Endothelial cell of umbilical vein (primary cell): ENCODE results near the gene LHX3. TPM values are rescaled to one million over a fixed set of nuclear protein-coding genes. Genes with fewer than 3 reads are reported as not detected.

ENCODE experiments used
- BruUV-seq: library from RNA; stranded (reverse); fragments of 400-500 nt; replicated peaks from 2 replicates; lab custom pipeline; 2021; lab: Mats Ljungman, UMichigan
- CTCF ChIA-PET: fragments of 300-600, 350-600 bp; sonication (Branson Sonifier 250); formaldehyde crosslinking; loops from one replicate; lab custom pipeline; 2021; ENCODE audit warnings: antibody characterized with exemption, inconsistent platforms; lab: Charles Lee
- POLR2A ChIA-PET: fragments of 300-600, 350-600 bp; sonication (Branson Sonifier 250); formaldehyde crosslinking; loops from one replicate; lab custom pipeline; 2021; ENCODE audit warnings: antibody characterized with exemption, inconsistent platforms; lab: Charles Lee
- DNase-seq: peaks from one replicate; pipeline ENCODE4 v3.0.0-alpha.2; 2011; ENCODE audit warnings: low read depth, low spot score
- FAIRE-seq: peaks from 2 replicates; lab custom pipeline; 2011; peaks lifted over from hg19 to GRCh38; lab: Jason Lieb, UNC
- H2AFZ ChIP-seq: 2 replicates; pipeline ENCODE4 v1.6.0; 2012; ENCODE audit warnings: low read depth, low read length, control low read depth, inconsistent platforms
- H3K27ac ChIP-seq: 2 replicates; pipeline ENCODE4 v1.5.1; 2011; ENCODE audit warnings: low read depth, mild to moderate bottlenecking, control low read depth, low read length, moderate library complexity; ENCODE audit not compliant: insufficient read depth
- H3K27me3 ChIP-seq, 2 experiments: 2 replicates each; pipeline versions ENCODE4 v1.6.0 to v1.6.1; 2011; ENCODE audit warnings: low read length in 2 of 2, mixed read lengths in 1 of 2; ENCODE audit not compliant: control insufficient read depth in 2 of 2, insufficient read depth in 2 of 2
- H3K36me3 ChIP-seq, 2 experiments: 2 replicates in 1 of 2; 3 replicates in 1 of 2; pipeline ENCODE4 v1.5.1; 2011; ENCODE audit warnings: low read length in 2 of 2, mild to moderate bottlenecking in 1 of 2, moderate library complexity in 1 of 2; ENCODE audit not compliant: control insufficient read depth in 2 of 2, insufficient read depth in 2 of 2; ENCODE audit errors: extremely low read depth in 1 of 2
- H3K4me1 ChIP-seq: 3 replicates; pipeline ENCODE4 v1.5.1; 2011; ENCODE audit warnings: mild to moderate bottlenecking, low read length; ENCODE audit not compliant: control insufficient read depth, insufficient read depth; ENCODE audit errors: extremely low read depth
- H3K4me2 ChIP-seq: 2 replicates; pipeline ENCODE4 v1.6.1; 2011; ENCODE audit warnings: low read length, control low read depth, mixed read lengths; ENCODE audit not compliant: insufficient read depth
- H3K4me3 ChIP-seq, 3 experiments: fragments of 200-600 bp in 1 of 3; sonication (generic), shearing (Covaris generic) in 1 of 3; replicated peaks in 1 of 3; 2 replicates each; pipeline ENCODE4 v1.5.1; 2011 to 2016; ENCODE audit warnings: control low read depth in 3 of 3, low read length in 3 of 3, mild to moderate bottlenecking in 2 of 3, inconsistent platforms in 1 of 3, low read depth in 1 of 3, moderate library complexity in 1 of 3; ENCODE audit not compliant: insufficient read depth in 1 of 3
- H3K79me2 ChIP-seq: 2 replicates; pipeline ENCODE4 v1.6.0; 2012; ENCODE audit warnings: low read length, inconsistent platforms; ENCODE audit not compliant: control insufficient read depth, insufficient read depth
- H3K9ac ChIP-seq: replicated peaks from 2 replicates; pipeline ENCODE3; 2011; ENCODE audit warnings: low read length, control low read depth; ENCODE audit not compliant: insufficient read depth; ENCODE audit errors: extremely low read depth
- H3K9me1 ChIP-seq: replicated peaks from 3 replicates; pipeline ENCODE4 v1.6.0; 2011; ENCODE audit warnings: mild to moderate bottlenecking, low read length; ENCODE audit not compliant: control insufficient read depth, insufficient read depth; ENCODE audit errors: extremely low read depth
- H3K9me3 ChIP-seq: replicated peaks from 2 replicates; pipeline ENCODE4 v1.5.1; 2012; ENCODE audit warnings: low read length, inconsistent platforms; ENCODE audit not compliant: control insufficient read depth, insufficient read depth
- H4K20me1 ChIP-seq: replicated peaks from 2 replicates; pipeline ENCODE3; 2011; ENCODE audit warnings: mild to moderate bottlenecking, low read length; ENCODE audit not compliant: control insufficient read depth, insufficient read depth; ENCODE audit errors: extremely low read depth
- EZH2 ChIP-seq: IDR thresholded peaks from 2 replicates; pipeline ENCODE4 v1.6.1; 2012; ENCODE audit warnings: borderline replicate concordance, low read depth, mild to moderate bottlenecking, moderate library complexity, low read length, inconsistent platforms; ENCODE audit not compliant: severe bottlenecking
- FOS ChIP-seq: IDR thresholded peaks from 2 replicates; pipeline ENCODE4 v1.6.1; 2011; ENCODE audit warnings: mild to moderate bottlenecking, low read length, moderate library complexity, borderline replicate concordance; ENCODE audit not compliant: insufficient read depth
- GATA2 ChIP-seq: IDR thresholded peaks from 2 replicates; pipeline ENCODE4 v1.7.0; 2011; ENCODE audit warnings: low read depth, mild to moderate bottlenecking, moderate library complexity, mixed read lengths, low read length; ENCODE audit not compliant: insufficient read length, insufficient read depth
- JUN ChIP-seq: IDR thresholded peaks from 2 replicates; pipeline ENCODE4 v1.6.1; 2011; ENCODE audit warnings: borderline replicate concordance, low read depth; ENCODE audit not compliant: insufficient read length, insufficient read depth
- MAX ChIP-seq: IDR thresholded peaks from 2 replicates; pipeline ENCODE4 v1.6.1; 2011; ENCODE audit not compliant: insufficient read depth, insufficient read length
- MYC ChIP-seq: IDR thresholded peaks from one replicate; pipeline ENCODE4 v1.6.1; 2011; ENCODE audit warnings: mild to moderate bottlenecking, low read depth, low read length
- POLR2A ChIP-seq: IDR thresholded peaks from 2 replicates; pipeline ENCODE4 v1.6.1; 2012; ENCODE audit warnings: low read depth, mild to moderate bottlenecking, control low read depth, low read length
- POLR2AphosphoS5 ChIP-seq: IDR thresholded peaks from 2 replicates; pipeline ENCODE4 v1.6.1; 2012; ENCODE audit warnings: low read depth, mild to moderate bottlenecking, control low read depth, low read length, moderate library complexity; ENCODE audit not compliant: insufficient read depth
- dilution Hi-C: fragments of 300-500 bp; cut with MboI; formaldehyde crosslinking; loops from one replicate; pipeline ENCODE4 v1.15.0; 2019; ENCODE audit warnings: low sequenced_read_pairs; ENCODE audit not compliant: extremely low pct_ligation_motif_present
- intact Hi-C: fragments of 100-400 bp; cut with micrococcal nuclease; formaldehyde crosslinking; loops from one replicate; pipeline ENCODE4 v1.10.0; 2022
- polyA plus RNA-seq, 4 experiments: library from polyadenylated mRNA; depleted of rRNA in 3 of 4; stranded (reverse) in 3 of 4; unstranded in 1 of 4; fragments of >200 nt; gene quantifications; 2 replicates each; pipeline versions ENCODE4 v1.2.1 to v1.2.3, GENCODE V29; 2011 to 2012; ENCODE audit warnings: missing spikeins in 1 of 4
- total RNA-seq: library from RNA; stranded (reverse); gene quantifications from 2 replicates; pipeline ENCODE4 v1.2.3, GENCODE V29; 2021
- TF ChIP-seq, protein P1 (sequence below), 2 donors: IDR thresholded peaks; 1 replicate in 1 of 2; 2 replicates in 1 of 2; pipeline ENCODE4 v1.5.1; 2011; ENCODE audit warnings: low read length in 2 of 2, mild to moderate bottlenecking in 2 of 2, moderate library complexity in 2 of 2, control low read depth in 1 of 2, inconsistent platforms in 1 of 2, low read depth in 1 of 2; ENCODE audit not compliant: insufficient read depth in 1 of 2; ENCODE audit errors: extremely low read depth in 1 of 2

The LHX3 gene
- total and polyA plus RNA-seq, 2 donors (not counting 3 experiments of a cell fraction or from before 2014, with no cell fraction given), result not detected

GRCh38 chr9:136241542-136241941 lies 36.6 kb upstream of the LHX3 start:
- DNase-seq, result no peak
- CTCF ChIA-PET, result no interaction called here
- intact Hi-C loops, result no loop called here

More at GRCh38 chr9:136241542-136241941, 36.6 kb upstream of the LHX3 start:
- peaks cover 22% of the 10 kb centered on the region for H3K79me2 ChIP-seq
- TF ChIP-seq EZH2, result no peak
- no peak for TF ChIP-seq MYC
- no peak for TF ChIP-seq POLR2A
- TF ChIP-seq FOS, result no peak
- TF ChIP-seq JUN, result no peak
- TF ChIP-seq, protein P1, sequence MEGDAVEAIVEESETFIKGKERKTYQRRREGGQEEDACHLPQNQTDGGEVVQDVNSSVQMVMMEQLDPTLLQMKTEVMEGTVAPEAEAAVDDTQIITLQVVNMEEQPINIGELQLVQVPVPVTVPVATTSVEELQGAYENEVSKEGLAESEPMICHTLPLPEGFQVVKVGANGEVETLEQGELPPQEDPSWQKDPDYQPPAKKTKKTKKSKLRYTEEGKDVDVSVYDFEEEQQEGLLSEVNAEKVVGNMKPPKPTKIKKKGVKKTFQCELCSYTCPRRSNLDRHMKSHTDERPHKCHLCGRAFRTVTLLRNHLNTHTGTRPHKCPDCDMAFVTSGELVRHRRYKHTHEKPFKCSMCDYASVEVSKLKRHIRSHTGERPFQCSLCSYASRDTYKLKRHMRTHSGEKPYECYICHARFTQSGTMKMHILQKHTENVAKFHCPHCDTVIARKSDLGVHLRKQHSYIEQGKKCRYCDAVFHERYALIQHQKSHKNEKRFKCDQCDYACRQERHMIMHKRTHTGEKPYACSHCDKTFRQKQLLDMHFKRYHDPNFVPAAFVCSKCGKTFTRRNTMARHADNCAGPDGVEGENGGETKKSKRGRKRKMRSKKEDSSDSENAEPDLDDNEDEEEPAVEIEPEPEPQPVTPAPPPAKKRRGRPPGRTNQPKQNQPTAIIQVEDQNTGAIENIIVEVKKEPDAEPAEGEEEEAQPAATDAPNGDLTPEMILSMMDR (IDR thresholded peaks at IDR 0.05; ENCODE audit: extremely low read depth in 1 of 2, insufficient read depth in 1 of 2, low read depth in 1 of 2, low read length in 2 of 2), result no peak
- no peak for TF ChIP-seq POLR2AphosphoS5
- TF ChIP-seq MAX, result no peak
- TF ChIP-seq GATA2, result no peak
- H3K4me3 ChIP-seq, result no peak overlapping the region
- no peak overlapping the region for H3K9ac ChIP-seq
- dilution Hi-C loops, result no loop called here
- H4K20me1 ChIP-seq, result no peaks in the 10 kb centered on the region
- no peak overlapping the region for H3K4me2 ChIP-seq
- H3K27me3 ChIP-seq, result peaks cover 0 to under 1% of the 10 kb centered on the region in 2 experiments
- H2AFZ ChIP-seq, result no peak overlapping the region
- H3K4me1 ChIP-seq, result peaks cover 9% of the 10 kb centered on the region
- no peak overlapping the region for H3K27ac ChIP-seq
- no TSS peak for BruUV-seq
- no peaks in the 10 kb centered on the region for H3K9me1 ChIP-seq
- no peaks in the 10 kb centered on the region for H3K36me3 ChIP-seq
- POLR2A ChIA-PET, result no interaction called here
- H3K9me3 ChIP-seq, result no peaks in the 10 kb centered on the region
- FAIRE-seq, result no peak
